Keratinocyte (primary cell): ENCODE measurements around the gene MRC2. TPM values are rescaled to one million over a fixed set of nuclear protein-coding genes. Genes with fewer than 3 reads are reported as not detected.

ENCODE experiments used
- DNase-seq: peaks from one replicate; pipeline ENCODE4 v3.0.0-alpha.2; 2011; ENCODE audit warnings: low read depth, missing footprints, low spot score
- FAIRE-seq: peaks from 2 replicates; lab custom pipeline; 2011; peaks lifted over from hg19 to GRCh38; lab: Jason Lieb, UNC
- H2AFZ ChIP-seq: 2 replicates; pipeline ENCODE4 v1.6.0; 2012; ENCODE audit warnings: low read length, control low read depth, inconsistent platforms; ENCODE audit not compliant: control insufficient read depth
- H3K27ac ChIP-seq: 2 replicates; pipeline ENCODE4 v1.5.1; 2011; ENCODE audit warnings: low read length; ENCODE audit not compliant: control insufficient read depth, insufficient read depth
- H3K27me3 ChIP-seq: 3 replicates; pipeline ENCODE4 v1.6.0; 2011; ENCODE audit warnings: low read length; ENCODE audit not compliant: control insufficient read depth, insufficient read depth; ENCODE audit errors: extremely low read depth
- H3K36me3 ChIP-seq, 2 experiments: 2 replicates in 1 of 2; 3 replicates in 1 of 2; pipeline ENCODE4 v1.5.1; 2011; ENCODE audit warnings: low read length in 2 of 2, mild to moderate bottlenecking in 1 of 2; ENCODE audit not compliant: control insufficient read depth in 2 of 2, insufficient read depth in 2 of 2; ENCODE audit errors: extremely low read depth in 1 of 2
- H3K4me1 ChIP-seq: 3 replicates; pipeline ENCODE4 v1.5.1; 2011; ENCODE audit warnings: low read length; ENCODE audit not compliant: control insufficient read depth, insufficient read depth; ENCODE audit errors: extremely low read depth
- H3K4me2 ChIP-seq: 3 replicates; pipeline ENCODE4 v1.6.0; 2011; ENCODE audit warnings: low read depth, low read length; ENCODE audit not compliant: control insufficient read depth, insufficient read depth; ENCODE audit errors: extremely low read depth
- H3K4me3 ChIP-seq, 3 experiments: fragments of 200-600 bp in 1 of 3; sonication (generic) in 1 of 3; 2 replicates in 2 of 3; 3 replicates in 1 of 3; pipeline ENCODE4 v1.5.1; 2011 to 2016; ENCODE audit warnings: low read length in 3 of 3, mild to moderate bottlenecking in 3 of 3, control low read depth in 2 of 3, inconsistent platforms in 1 of 3, low read depth in 1 of 3, mixed read lengths in 1 of 3, mixed run types in 1 of 3, moderate library complexity in 1 of 3; ENCODE audit not compliant: control insufficient read depth in 2 of 3, insufficient read depth in 2 of 3; ENCODE audit errors: extremely low read depth in 1 of 3
- H3K79me2 ChIP-seq: 2 replicates; pipeline ENCODE4 v1.6.0; 2012; ENCODE audit warnings: low read length; ENCODE audit not compliant: control insufficient read depth, insufficient read depth
- H3K9ac ChIP-seq: 3 replicates; pipeline ENCODE4 v1.6.0; 2011; ENCODE audit warnings: low read length; ENCODE audit not compliant: control insufficient read depth, insufficient read depth; ENCODE audit errors: extremely low read depth
- H3K9me1 ChIP-seq: 3 replicates; pipeline ENCODE4 v1.6.0; 2011; ENCODE audit warnings: low read length; ENCODE audit not compliant: control insufficient read depth, insufficient read depth; ENCODE audit errors: extremely low read depth
- H3K9me3 ChIP-seq: 2 replicates; pipeline ENCODE4 v1.5.1; 2012; ENCODE audit warnings: low read depth, low read length; ENCODE audit not compliant: control insufficient read depth
- H4K20me1 ChIP-seq: 3 replicates; pipeline ENCODE4 v1.6.0; 2011; ENCODE audit warnings: low read length; ENCODE audit not compliant: control insufficient read depth, insufficient read depth; ENCODE audit errors: extremely low read depth
- CTCF ChIP-seq, 3 experiments: IDR thresholded peaks in 1 of 3; conservative IDR thresholded peaks in 1 of 3; optimal IDR thresholded peaks in 1 of 3; 2 replicates in 2 of 3; 3 replicates in 1 of 3; pipeline versions ENCODE3 to v1.5.1; 2011; ENCODE audit warnings: low read length in 3 of 3, mild to moderate bottlenecking in 3 of 3, moderate library complexity in 2 of 3, control low read depth in 1 of 3, inconsistent platforms in 1 of 3; ENCODE audit not compliant: insufficient read depth in 2 of 3; ENCODE audit errors: extremely low read depth in 1 of 3
- EZH2 ChIP-seq: IDR thresholded peaks from one replicate; pipeline ENCODE4 v1.6.1; 2012; ENCODE audit warnings: inconsistent platforms, mild to moderate bottlenecking, low read length, moderate library complexity
- dilution Hi-C: fragments of 300-500 bp; cut with MboI; formaldehyde crosslinking; loops from one replicate; pipeline ENCODE4 v1.7.0; 2020; ENCODE audit warnings: low sequenced_read_pairs; ENCODE audit not compliant: extremely low pct_ligation_motif_present
- polyA plus RNA-seq, 5 experiments: library from polyadenylated mRNA; depleted of rRNA in 3 of 5; stranded (reverse) in 3 of 5; stranded (forward) in 1 of 5; unstranded in 1 of 5; fragments of >200 nt; gene quantifications; 1 replicate in 1 of 5; 2 replicates in 3 of 5; 3 replicates in 1 of 5; pipeline versions ENCODE4 v1.2.1 to v1.2.3, GENCODE V29; 2011 to 2012; ENCODE audit warnings: missing spikeins in 2 of 5, low read depth in 1 of 5, low replicate concordance in 1 of 5

The MRC2 gene
- polyA plus RNA-seq, 1 donor (not counting 4 experiments of a cell fraction or from before 2014, with no cell fraction given) = 14.0 TPM

GRCh38 chr17:62621223-62621622 is 6.2 kb upstream of the MRC2 start:
- TF ChIP-seq EZH2 = no peak
- no peak for TF ChIP-seq CTCF (optimal IDR thresholded peaks at IDR 0.05 in 1 of 3, IDR thresholded peaks at IDR 0.05 in 1 of 3, conservative IDR thresholded peaks at IDR 0.05 in 1 of 3; ENCODE audit: extremely low read depth in 1 of 3, insufficient read depth in 2 of 3, low read length in 3 of 3)
- H2AFZ ChIP-seq = no peak overlapping the region
- FAIRE-seq (no peak), DNase-seq (no peak)
- no peak overlapping the region for H3K4me3 ChIP-seq
- no peak overlapping the region for H3K27ac ChIP-seq
- H3K4me2 ChIP-seq = no peak overlapping the region
- H3K9me1 ChIP-seq = no peaks in the 10 kb centered on the region
- peaks cover 0 to 11% of the 10 kb centered on the region in 2 experiments for H3K36me3 ChIP-seq
- H3K79me2 ChIP-seq = no peaks in the 10 kb centered on the region
- H3K9ac ChIP-seq = no peak overlapping the region
- H3K27me3 ChIP-seq = no peaks in the 10 kb centered on the region
- no peaks in the 10 kb centered on the region for H4K20me1 ChIP-seq
- H3K4me1 ChIP-seq = peaks cover 7% of the 10 kb centered on the region
- H3K9me3 ChIP-seq = no peaks in the 10 kb centered on the region
- dilution Hi-C loops = no loop called here

- Histone ChIP-seq H3K36me3 (peaks cover 0 to 3% of the 10 kb centered on the region in 2 experiments), H3K27ac (no peak overlapping the region), H3K4me1 (peaks cover 19% of the 10 kb centered on the region), H3K27me3 (no peaks in the 10 kb centered on the region), H3K4me3 (no peak overlapping the region), H4K20me1 (no peaks in the 10 kb centered on the region), H3K9ac (no peak overlapping the region), H3K9me1 (no peaks in the 10 kb centered on the region), H3K9me3 (no peaks in the 10 kb centered on the region), H2AFZ (no peak overlapping the region), H3K79me2 (peaks cover 23% of the 10 kb centered on the region), H3K4me2 (no peak overlapping the region)
- DNase-seq (no peak), FAIRE-seq (no peak)
- no peak for TF ChIP-seq CTCF (optimal IDR thresholded peaks at IDR 0.05 in 1 of 3, IDR thresholded peaks at IDR 0.05 in 1 of 3, conservative IDR thresholded peaks at IDR 0.05 in 1 of 3; ENCODE audit: extremely low read depth in 1 of 3, insufficient read depth in 2 of 3, low read length in 3 of 3)
- no peak for TF ChIP-seq EZH2
- dilution Hi-C loops = no loop called here
Observed at GRCh38 chr17:62625184-62625869, 2.1 kb upstream of the MRC2 start.
